ENCODE results near the gene IFT88.

The IFT88 gene

DNA sequence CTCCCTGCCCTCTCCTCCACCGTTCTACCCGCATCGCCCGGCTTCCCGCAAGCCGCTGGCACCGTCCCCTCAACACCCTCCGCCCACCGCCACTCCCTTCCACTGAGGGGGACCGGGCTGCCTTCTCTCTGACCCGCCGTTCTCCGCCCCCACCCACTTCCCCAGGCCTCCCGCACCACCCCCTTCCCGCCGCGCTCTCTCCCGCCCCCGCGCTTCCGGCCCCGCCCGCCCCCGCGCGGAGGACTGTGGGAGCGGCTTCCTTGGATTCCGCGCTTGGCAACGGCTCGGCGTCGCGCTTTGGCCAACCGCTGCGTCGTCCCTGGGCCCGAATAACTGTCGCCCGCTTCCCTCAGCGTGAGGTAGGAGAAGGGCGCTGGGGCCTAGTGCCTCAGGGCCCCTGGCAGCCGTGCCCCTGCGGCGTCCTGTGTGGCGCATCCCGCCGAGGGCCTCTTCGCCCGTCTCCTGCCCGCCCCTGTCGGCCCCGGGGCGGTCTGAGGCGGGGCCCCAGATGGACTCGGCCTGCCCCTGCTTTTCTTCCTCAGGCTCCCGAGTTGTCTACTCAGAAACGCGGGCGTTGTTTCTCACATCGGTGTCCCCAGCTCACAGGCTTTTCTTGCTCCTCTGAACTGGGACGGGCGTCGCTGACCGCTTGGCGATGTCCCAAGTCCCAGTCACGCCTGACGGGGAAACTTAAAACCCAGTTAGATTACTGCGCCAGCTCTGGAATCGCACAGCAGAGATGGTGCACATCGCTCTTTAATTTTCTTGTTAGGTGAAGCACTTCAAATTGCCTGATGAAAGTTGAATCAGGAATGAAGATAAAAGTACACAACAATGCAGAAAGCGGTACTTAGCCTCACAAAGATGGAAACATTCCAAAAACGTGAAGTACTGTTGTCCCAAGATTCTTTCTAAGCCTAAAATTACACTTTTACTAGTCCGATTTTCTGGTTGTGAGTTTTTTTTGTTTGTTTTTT is at the start of gene IFT88:
IFT88 (plus strand) TSS at position 260 of the 977 bp plus-strand sequence. CDS start 7,229 bp downstream, outside the sequence.
- DNase-seq (ENCODE audit: low read depth in 1 of 2, low spot score in 1 of 2): peak; percentile 54 to 70

DNA sequence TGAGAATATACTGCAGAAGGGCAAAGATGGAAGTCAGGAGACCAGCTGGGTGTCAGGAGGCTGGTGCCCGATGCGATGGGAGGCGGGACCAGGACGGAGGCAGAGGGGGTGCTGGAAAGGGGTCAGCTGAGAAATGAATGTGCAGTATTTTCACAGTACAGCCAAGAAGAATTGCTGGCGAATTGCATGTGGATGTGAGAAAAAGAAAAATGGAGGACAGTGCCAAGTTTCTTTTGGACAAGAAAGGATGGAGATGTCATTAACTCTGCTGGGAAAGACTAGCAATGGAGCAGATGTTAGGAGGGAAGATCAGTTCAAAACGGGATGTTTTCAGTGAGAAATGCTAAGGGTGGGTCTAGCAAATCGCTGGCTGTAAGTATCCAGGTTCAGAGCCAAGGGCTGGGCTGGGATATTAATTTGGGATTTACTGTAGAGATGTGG is 48.3 kb upstream of the IFT88 start:
- DNase-seq (ENCODE audit: low read depth in 1 of 2, low spot score in 1 of 2): no peak

DNA sequence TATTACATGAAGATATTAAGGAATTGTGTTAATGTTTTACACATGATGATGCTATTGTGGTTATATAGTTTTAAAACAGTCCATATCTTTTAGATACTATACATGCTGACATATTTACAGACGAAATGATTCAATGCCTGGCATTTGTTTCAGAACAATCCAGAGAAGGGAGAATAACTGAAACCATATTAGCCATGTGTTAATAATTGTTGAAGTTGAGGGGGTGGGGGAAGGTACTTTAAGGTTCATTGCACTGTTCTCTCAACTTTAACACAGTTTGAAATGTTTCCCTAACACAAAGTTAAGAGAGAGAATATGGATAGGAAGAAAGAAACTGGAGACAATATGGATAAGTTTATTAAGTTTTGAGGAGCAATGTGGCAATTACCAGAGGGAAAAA is 47.1 kb upstream of the IFT88 start:
- DNase-seq (ENCODE audit: low read depth in 1 of 2, low spot score in 1 of 2): no peak

DNA sequence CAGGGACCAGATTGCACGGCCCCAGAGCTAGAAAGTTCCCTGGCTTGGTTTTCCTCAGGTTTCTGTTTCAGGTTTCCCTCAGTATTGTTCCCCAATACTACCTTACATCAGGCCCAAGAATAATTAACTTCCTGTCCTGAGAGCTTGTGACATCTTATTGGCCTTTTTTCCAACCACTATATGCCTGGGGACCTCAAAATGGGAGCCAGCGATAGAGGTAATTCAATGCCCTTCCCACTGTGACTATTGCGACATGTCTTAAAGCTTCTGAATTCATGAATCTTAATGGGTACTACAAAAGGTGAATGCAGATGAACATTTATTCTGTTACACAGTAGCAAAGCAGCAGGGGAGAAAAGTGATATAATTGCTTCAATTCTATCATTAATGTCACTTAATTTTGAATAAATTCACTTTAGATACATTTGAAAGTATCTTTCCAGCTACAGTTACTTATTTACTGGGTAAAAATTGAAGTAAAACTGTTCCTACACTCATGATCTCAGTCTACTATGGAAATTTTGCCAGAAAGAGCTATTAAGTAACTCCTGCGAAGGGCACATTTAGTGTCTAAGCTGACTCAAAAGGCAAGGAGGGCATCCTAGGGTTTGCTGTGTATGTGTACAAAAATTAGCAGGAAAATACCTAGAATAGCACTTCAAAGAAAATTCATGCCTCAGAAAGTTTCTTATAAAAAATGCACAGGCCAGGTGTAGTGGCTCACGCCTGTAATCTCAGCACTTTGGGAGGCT is 45.4 kb upstream of the IFT88 start:
- DNase-seq (ENCODE audit: low read depth in 1 of 2, low spot score in 1 of 2): no peak

DNA sequence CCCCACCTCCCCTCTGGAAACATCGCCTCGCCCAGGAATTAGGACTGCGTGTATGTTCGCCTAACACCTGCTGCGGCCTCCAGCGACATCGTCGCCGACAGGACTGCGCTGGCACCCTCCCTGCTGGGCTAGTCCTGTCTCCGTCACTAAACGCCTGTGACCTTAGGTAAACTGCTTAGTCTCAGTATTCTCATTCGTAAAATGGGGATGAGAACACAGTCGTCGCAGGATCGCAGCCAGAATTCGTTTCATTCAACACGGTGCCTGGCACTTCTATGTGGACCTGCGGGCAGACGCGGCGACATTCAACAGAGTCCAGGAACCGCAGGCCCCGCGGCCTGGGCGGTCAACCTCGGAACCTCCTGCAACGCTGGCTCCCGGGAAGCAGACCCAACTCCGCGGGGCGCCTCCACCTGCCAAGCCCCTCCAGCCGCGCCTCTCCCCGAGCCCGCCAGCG is 41.8 kb upstream of the IFT88 start:
- peak in 1 of 2 donors; percentile 5 for DNase-seq (ENCODE audit: low read depth in 1 of 2, low spot score in 1 of 2)

DNA sequence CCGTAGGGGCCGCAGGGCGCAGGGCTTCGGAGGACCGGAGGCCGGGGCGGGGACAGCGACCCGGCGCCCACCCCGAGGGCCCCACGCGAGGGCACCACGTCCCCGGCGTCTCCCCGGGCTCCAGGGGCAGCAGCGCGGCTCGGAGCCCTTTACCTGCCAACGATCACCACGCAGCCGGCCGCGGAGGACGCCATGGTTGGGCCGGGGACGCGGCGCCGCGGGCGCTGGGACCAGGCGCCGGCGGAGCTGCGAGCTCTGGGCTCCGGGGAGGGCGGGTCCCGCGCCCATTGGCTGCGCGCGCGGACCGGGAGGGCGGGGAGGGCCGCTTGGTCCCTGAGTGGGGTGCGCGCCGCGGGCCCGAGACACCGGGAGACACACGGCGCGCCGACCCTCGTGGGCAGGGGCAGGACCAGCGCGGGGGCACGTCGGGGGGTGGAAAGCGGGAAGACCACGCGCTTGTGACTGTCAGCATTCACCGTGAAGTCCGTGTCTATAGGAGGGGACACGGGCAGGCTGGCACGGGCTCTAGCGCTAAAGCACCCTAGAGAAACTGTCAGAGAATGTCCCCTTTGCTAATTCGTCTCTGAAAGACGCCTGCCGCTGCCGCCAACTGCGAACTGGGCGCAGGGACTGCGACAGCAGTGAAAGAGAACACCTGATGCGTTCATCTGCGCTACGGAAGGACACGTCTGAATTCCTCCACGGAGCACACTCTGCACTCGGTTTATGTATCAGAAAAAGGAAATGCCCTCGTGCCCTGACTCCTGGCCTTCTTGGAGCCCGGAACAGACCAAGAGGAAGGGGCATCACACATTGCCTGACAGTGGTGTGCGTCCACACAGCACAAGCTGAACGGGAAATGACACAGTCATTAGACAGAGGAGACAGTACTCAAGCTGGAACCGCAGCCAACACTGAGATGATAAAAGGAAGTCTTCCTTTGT is 41.1 kb upstream of the IFT88 start, which contains the start of gene CRYL1:
CRYL1 (minus strand) TSS at position 257 of the 944 bp plus-strand sequence; CDS start at position 194, 63 bp downstream.
- peak; percentile 49 to 62 for DNase-seq (ENCODE audit: low read depth in 1 of 2, low spot score in 1 of 2)

- DNase-seq (ENCODE audit: low read depth in 1 of 2, low spot score in 1 of 2): no peak
Measured at GRCh38 chr13:20526664-20527063, 40.3 kb upstream of the IFT88 start.

DNA sequence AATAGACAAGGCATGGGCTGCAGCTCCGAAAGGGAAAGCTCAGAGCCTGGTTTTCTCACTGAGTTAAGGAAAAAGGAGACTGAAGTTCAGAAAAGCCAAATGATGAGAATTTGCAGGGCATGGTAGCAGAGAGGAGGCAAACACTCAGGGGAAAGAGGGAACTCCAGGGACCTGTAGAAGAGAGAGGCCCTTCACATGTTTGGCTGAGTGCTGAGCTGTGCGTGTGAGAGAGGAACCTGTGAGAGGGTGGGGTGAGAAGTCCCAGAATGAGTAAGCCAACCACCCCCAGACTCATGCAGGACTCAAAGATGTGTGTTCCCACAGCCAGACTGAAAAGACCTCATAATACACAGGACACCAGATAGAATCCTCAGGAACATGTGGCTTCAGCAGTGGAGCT is 38.5 kb upstream of the IFT88 start:
- DNase-seq (ENCODE audit: low read depth in 1 of 2, low spot score in 1 of 2): no peak

GRCh38 chr13:20534038-20534608 is 32.8 kb upstream of the IFT88 start:
- no peak for DNase-seq (ENCODE audit: low read depth in 1 of 2, low spot score in 1 of 2)

DNA sequence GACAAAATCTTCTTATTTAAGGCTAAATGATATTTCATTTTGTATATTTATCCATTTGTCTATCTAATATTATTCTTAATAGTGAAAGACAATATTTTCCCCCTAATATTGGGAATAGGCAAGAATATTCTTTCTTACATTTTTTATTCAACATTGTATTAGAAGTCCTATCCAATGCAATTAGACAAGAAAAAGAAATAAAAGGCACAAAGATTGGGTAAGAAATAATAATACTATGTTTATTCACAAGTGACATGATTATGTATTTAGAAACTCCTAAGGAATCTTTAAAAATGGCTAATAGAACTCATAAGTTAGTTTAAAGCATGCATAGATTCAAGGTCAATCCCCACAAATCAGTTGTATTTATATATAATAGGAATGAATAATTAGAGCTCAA is 30.0 kb upstream of the IFT88 start:
- DNase-seq (ENCODE audit: low read depth in 1 of 2, low spot score in 1 of 2): no peak

DNA sequence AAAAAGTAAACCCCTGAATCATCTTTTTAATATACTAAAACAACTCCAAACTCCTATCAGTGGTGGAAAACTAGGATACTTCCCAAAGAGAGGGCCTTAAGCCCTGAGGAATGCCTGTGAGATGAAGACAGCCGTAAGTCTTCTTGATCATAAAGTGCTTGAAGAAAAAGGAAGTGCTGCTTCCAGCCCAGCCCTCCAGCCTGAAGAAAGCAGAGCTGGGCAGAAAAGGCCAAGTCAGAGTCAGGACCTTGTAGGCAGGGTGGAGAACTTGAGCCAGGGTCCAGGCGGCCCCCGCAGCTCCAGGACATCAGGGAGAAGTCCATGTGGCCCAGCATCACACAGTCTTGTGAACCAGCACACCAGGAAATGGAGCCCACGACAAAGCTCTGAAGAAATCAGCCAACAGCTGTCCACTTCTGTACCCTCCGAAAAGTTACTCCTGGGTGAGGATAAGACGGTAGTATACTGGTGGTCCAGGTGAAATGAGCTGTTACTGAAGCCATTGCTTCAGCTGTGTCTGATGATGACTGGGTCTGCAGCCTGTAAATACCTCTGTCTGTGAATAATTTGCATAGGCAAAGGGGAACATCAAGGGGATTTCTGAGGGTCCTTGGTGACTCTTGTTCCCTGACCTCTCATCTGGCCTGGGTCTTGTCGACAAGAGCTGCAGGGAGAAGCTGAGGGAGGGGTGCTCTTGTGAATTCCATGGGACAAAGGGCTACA is 22.6 kb upstream of the IFT88 start:
- DNase-seq (ENCODE audit: low read depth in 1 of 2, low spot score in 1 of 2): no peak

DNA sequence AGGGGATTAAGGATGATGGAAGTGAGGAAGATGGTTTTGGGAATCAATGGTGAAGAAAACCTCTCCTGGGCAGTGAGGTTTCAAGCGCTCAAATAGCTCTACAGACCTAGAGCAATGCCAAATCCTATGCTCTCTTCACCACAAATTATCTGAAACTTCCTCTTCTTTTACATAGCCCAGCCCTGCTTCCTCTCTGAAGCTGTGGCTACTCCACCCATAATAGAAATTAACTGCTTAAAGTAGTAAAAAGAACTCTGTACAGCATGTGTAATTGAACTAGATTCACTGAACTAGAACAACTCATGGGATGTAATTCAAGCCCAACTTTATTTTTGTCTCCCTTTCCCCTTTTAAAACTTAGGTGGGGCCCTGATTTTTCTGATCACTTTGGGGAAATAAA is 20.4 kb upstream of the IFT88 start:
- no peak for DNase-seq (ENCODE audit: low read depth in 1 of 2, low spot score in 1 of 2)

DNA sequence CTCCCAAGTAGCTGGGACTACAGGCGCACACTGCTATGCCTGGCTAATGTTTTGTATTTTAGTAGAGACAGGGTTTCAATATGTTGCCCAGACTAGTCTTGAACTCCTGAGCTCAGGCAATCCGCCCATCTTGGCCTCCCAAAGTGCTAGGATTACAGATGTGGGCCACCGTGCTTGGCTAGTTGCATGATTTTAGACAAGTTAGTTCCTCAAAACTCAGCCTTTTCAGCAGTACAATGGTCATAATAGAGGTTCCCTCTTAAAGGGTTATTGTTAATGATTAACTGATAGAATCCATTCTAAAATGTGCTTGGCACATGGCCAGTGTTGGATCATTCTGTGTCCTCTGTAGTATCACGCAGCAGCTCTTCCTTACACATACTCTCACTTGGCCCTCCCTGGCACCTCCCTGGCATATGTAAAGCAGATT is 19.5 kb upstream of the IFT88 start:
- no peak for DNase-seq (ENCODE audit: low read depth in 1 of 2, low spot score in 1 of 2)

DNA sequence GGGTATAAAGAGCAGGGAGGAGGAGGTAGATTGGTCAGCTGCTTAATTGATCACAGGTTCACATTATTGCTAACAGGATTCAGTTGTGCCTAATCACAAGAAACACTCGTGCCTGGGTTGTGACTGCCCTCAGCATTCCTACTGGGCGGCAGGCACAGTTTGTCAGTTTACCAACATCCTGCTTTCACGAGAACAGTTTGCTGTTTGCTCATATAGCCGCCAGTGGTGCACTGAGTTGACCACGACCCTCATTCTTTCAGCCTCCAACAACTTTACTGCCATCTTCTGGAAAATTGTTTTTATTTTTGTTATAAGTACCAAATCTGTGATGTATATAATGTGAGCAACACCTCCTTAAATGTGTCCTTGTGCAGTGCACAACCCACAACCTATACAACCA is 16.2 kb upstream of the IFT88 start:
- no peak for DNase-seq (ENCODE audit: low read depth in 1 of 2, low spot score in 1 of 2)

- no peak for DNase-seq (ENCODE audit: low read depth in 1 of 2, low spot score in 1 of 2)
Measured at GRCh38 chr13:20553311-20553710, 13.6 kb upstream of the IFT88 start.

DNA sequence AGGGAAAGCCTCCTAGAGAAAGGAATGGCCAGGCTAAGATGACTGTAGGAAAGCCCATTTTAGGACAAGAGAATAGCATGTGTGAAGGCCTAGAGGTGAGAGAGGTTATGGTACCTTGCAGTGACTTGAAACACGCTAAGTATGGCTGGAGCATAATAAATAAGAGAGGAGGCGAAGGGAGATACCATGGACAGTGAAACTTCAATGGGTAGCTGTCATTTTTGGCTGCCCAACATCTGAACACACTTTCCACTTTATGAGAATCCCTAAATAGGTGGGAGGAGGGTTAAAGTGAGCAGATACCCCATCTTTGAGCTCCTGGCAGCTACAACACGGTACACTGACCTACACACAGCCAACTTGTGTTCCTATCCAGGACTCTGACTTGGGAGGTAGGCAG is 8.0 kb upstream of the IFT88 start:
- DNase-seq (ENCODE audit: low read depth in 1 of 2, low spot score in 1 of 2): no peak

GRCh38 chr13:20559659-20560356 is 7.1 kb upstream of the IFT88 start:
- no peak for DNase-seq (ENCODE audit: low read depth in 1 of 2, low spot score in 1 of 2)

- DNase-seq (ENCODE audit: low read depth in 1 of 2, low spot score in 1 of 2): no peak
Measured at GRCh38 chr13:20561741-20562140, 5.2 kb upstream of the IFT88 start.

DNA sequence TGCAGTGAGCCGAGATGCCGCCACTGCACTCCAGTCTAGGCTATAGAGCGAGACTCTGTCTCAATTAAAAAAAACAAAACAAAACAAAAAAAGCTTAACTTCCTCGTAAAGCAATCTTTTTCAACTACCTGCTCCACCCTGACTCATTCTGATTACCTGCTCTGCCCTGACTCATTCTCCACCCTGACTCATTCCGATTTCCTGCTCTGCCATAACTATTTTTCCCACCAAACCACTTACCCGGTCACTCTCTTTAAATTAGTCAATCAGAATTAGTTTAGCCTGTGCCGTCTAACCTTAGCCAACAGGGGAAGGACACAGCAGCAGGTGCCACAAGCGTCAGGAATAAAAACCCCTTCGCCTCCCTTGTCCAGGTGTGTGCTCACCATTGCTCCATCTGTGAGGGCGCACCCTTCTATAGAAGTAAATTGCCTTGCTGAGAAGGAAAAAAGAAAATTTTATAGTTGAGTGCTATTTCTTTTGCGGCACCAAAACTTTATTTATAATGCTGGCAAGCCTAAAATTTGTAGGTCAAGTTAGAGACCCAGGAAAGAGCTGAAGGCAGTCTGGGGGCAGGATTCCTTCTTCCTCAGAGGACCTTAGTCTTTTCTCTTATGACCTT is 1.7 kb upstream of the IFT88 start:
- no peak for DNase-seq (ENCODE audit: low read depth in 1 of 2, low spot score in 1 of 2)

Measured in activated T-helper 1 cell treated with anti-CD3 and anti-CD28 coated beads, Interleukin-2, amount 50 U/mL, for 16 hours (primary cell).